HPDE6-E6E7 (cell line): ENCODE results near the gene OR8B3.
"Not testable (repeated sequence)": the region's sequence is repeated elsewhere in the genome, so short reads cannot be mapped to it uniquely, and the experiment has no call there.

ENCODE experiments used
- DNase-seq: peaks from one replicate; pipeline ENCODE4 v3.0.0; 2011; ENCODE audit warnings: missing footprints; ENCODE audit errors: extremely low spot score

The OR8B3 gene

GRCh38 chr11:124398924-124399323 is at the start of gene OR8B3:
TSS of gene OR8B3 (minus strand) at chr11:124399024. CDS start at chr11:124397351, 1,673 bp downstream.
- DNase-seq, result no peak

GRCh38 chr11:124446916-124447315 is 48.1 kb upstream of the OR8B3 start:
- no peak for DNase-seq

- no peak for DNase-seq
These were observed 46.9 kb upstream of the OR8B3 start, which contains the start of gene OR8B8 for GRCh38 chr11:124445646-124446150. TSS of gene OR8B8 (minus strand) at chr11:124445696. CDS start at chr11:124441085, 4,611 bp downstream.

- DNase-seq, result no peak
These were observed 44.0 kb upstream of the OR8B3 start for GRCh38 chr11:124442847-124443246.

- DNase-seq, result no peak
These were observed 43.6 kb upstream of the OR8B3 start for GRCh38 chr11:124442442-124442841.

GRCh38 chr11:124441519-124441918 is 42.7 kb upstream of the OR8B3 start:
- DNase-seq, result no peak

GRCh38 chr11:124441081-124441480 is 42.3 kb upstream of the OR8B3 start:
- no peak for DNase-seq

GRCh38 chr11:124440608-124441007 is 41.8 kb upstream of the OR8B3 start:
- no peak for DNase-seq

- no peak for DNase-seq
These were observed 35.9 kb upstream of the OR8B3 start for GRCh38 chr11:124434699-124435098.

- DNase-seq, result no peak
These were observed 30.8 kb upstream of the OR8B3 start for GRCh38 chr11:124429599-124429998.

GRCh38 chr11:124424384-124424921 is 25.6 kb upstream of the OR8B3 start, which contains the start of gene OR8B4:
TSS of gene OR8B4 (minus strand) at chr11:124424871. CDS start at chr11:124424871, 0 bp downstream.
- no peak for DNase-seq

- DNase-seq, result no peak
These were observed 22.2 kb upstream of the OR8B3 start for GRCh38 chr11:124421043-124421442.

- no peak for DNase-seq
These were observed 16.6 kb upstream of the OR8B3 start for GRCh38 chr11:124415356-124415923.

GRCh38 chr11:124409906-124410305 is 11.1 kb upstream of the OR8B3 start:
- DNase-seq, result no peak

- no peak for DNase-seq
These were observed 6.8 kb upstream of the OR8B3 start for GRCh38 chr11:124405581-124405980.

GRCh38 chr11:124403186-124403585 is 4.4 kb upstream of the OR8B3 start:
- DNase-seq, result not testable (repeated sequence)

GRCh38 chr11:124402326-124402922 is 3.6 kb upstream of the OR8B3 start:
- DNase-seq, result peak; percentile 41

- DNase-seq, result not testable (repeated sequence)
These were observed 2.0 kb downstream of the OR8B3 start for GRCh38 chr11:124396847-124397246.

- no peak for DNase-seq
These were observed 4.4 kb downstream of the OR8B3 start for GRCh38 chr11:124394408-124394807.

GRCh38 chr11:124384399-124384798 is 14.4 kb downstream of the OR8B3 start, which contains the start of gene OR8B2:
TSS of gene OR8B2 (minus strand) at chr11:124384499. CDS start at chr11:124383343, 1,156 bp downstream.
- no peak for DNase-seq

- DNase-seq, result not testable (repeated sequence)
These were observed 16.0 kb downstream of the OR8B3 start for GRCh38 chr11:124382857-124383256.

GRCh38 chr11:124380585-124380984 is 18.2 kb downstream of the OR8B3 start:
- DNase-seq, result no peak

- DNase-seq, result no peak
These were observed 22.5 kb downstream of the OR8B3 start for GRCh38 chr11:124376280-124376679.
